HL-60 (cell line): ENCODE results near the gene CLDN1.

ENCODE experiments used
- DNase-seq, 2 experiments: peaks; one replicate each; pipeline ENCODE4 v3.0.0-alpha.2; 2010 to 2020; ENCODE audit warnings: low read depth in 1 of 2, low spot score in 1 of 2
- H3K27ac ChIP-seq: fragments of 250-450 bp; sonication (Bioruptor Pico); replicated peaks from 2 replicates; pipeline ENCODE4 v1.5.1; 2020; ENCODE audit warnings: mild to moderate bottlenecking, moderate library complexity
- H3K27me3 ChIP-seq: fragments of 250-450 bp; sonication (Bioruptor Pico); 2 replicates; pipeline ENCODE4 v1.5.1; 2021; ENCODE audit warnings: mild to moderate bottlenecking, moderate library complexity; ENCODE audit not compliant: insufficient read depth, poor library complexity, severe bottlenecking
- H3K4me3 ChIP-seq: replicated peaks from 2 replicates; pipeline ENCODE4 v1.5.1; 2011; ENCODE audit warnings: mild to moderate bottlenecking, control low read depth, low read length; ENCODE audit not compliant: insufficient read depth
- GABPA ChIP-seq: IDR thresholded peaks from 2 replicates; pipeline ENCODE4 v1.6.1; 2012; ENCODE audit warnings: low read depth
- POLR2AphosphoS5 ChIP-seq: IDR thresholded peaks from 2 replicates; pipeline ENCODE4 v1.6.1; 2012; ENCODE audit warnings: low read depth
- REST ChIP-seq: IDR thresholded peaks from 2 replicates; pipeline ENCODE4 v1.6.1; 2012; ENCODE audit warnings: low read depth; ENCODE audit not compliant: insufficient replicate concordance
- SPI1 ChIP-seq: IDR thresholded peaks from 2 replicates; pipeline ENCODE4 v1.6.1; 2012; ENCODE audit warnings: low read depth, mild to moderate bottlenecking, borderline replicate concordance
- TF ChIP-seq, protein P1 (sequence below): IDR thresholded peaks from one replicate; pipeline ENCODE4 v1.5.1; 2011; ENCODE audit warnings: low read length, control low read depth, inconsistent platforms; ENCODE audit not compliant: insufficient read depth

The CLDN1 gene

DNA sequence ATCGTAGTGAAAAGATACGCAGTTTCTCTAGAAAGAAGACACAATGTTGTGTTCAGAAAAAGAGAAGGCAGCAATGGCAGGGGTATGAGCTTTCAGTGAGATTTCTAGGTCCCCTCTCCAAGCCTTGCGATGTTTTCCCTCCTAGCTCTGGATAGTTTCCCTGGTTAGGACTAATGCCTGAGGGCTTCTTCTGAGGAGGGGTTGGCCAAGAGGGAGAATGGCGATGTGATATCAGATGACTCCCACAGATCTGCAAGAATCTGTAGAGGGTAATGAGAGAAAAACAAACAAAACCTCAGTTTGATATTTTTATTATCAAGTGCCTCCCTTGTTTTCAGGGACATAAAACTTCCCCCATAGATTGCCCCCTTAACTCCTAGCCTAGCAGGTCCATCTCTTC is 4.1 kb upstream of the CLDN1 start:
- Histone ChIP-seq H3K4me3 (no peak overlapping the region), H3K27ac (no peak overlapping the region), H3K27me3 (peaks cover 5% of the 10 kb centered on the region)
- TF ChIP-seq POLR2AphosphoS5, result no peak
- TF ChIP-seq, protein P1, sequence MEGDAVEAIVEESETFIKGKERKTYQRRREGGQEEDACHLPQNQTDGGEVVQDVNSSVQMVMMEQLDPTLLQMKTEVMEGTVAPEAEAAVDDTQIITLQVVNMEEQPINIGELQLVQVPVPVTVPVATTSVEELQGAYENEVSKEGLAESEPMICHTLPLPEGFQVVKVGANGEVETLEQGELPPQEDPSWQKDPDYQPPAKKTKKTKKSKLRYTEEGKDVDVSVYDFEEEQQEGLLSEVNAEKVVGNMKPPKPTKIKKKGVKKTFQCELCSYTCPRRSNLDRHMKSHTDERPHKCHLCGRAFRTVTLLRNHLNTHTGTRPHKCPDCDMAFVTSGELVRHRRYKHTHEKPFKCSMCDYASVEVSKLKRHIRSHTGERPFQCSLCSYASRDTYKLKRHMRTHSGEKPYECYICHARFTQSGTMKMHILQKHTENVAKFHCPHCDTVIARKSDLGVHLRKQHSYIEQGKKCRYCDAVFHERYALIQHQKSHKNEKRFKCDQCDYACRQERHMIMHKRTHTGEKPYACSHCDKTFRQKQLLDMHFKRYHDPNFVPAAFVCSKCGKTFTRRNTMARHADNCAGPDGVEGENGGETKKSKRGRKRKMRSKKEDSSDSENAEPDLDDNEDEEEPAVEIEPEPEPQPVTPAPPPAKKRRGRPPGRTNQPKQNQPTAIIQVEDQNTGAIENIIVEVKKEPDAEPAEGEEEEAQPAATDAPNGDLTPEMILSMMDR, result no peak
- no peak for TF ChIP-seq SPI1
- no peak for TF ChIP-seq REST
- TF ChIP-seq GABPA, result no peak
- DNase-seq, result no peak

DNA sequence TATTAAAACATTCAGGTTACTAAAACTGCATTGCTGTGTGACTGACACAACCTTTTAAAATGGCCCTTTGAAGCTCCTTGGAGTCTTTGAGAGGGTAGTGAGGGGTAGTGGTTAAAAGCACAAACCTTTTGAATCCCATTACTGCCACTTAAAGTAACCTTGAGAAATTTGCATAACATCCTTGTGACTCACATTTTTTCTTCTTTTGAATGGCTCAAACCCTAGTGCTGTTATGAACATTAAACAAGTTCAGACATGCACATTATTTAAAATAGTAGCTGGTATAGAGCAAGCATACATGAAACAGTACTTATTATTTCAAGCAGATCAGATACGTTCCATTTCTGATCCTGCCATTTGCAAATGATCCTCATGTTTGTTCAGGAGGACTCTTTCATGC is 3.7 kb upstream of the CLDN1 start:
- TF ChIP-seq REST (no peak), SPI1 (no peak), POLR2AphosphoS5 (no peak), GABPA (no peak)
- TF ChIP-seq, protein P1, result no peak
- H3K4me3 ChIP-seq, result no peak overlapping the region

DNA sequence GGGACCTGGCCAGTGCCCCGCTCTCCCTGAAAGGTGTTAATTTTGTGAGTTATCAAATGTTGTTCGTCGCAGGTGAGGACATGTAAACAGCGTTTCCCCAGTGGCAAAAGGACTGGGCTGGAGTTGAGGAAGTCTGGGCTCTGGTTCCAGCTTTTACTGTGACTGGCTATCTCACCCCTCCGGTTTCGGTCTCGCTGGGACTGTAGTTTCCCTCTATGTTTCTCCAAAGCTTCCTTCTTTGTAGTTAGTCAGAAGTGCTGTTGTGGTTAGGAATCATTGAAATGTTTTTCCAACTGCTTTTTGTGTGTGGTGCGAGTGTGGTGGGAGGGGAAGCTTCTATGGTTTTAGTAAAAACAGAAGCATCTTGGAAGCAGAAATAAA is 990 bp upstream of the CLDN1 start:
- no peak overlapping the region for H3K27ac ChIP-seq

More for the DNA sequence above, 3.7 kb upstream of the CLDN1 start:
- DNase-seq, result no peak
- Histone ChIP-seq H3K27me3 (peaks cover 8% of the 10 kb centered on the region), H3K27ac (no peak overlapping the region)

More for the DNA sequence above, 990 bp upstream of the CLDN1 start:
- DNase-seq, result peak in 1 of 2 experiments; percentile 27
- Histone ChIP-seq H3K4me3 (peak overlapping the region; percentile 15; the same call in 1 of the 2 replicates), H3K27me3 (peaks cover 12% of the 10 kb centered on the region)
- TF ChIP-seq POLR2AphosphoS5 (no peak), REST (no peak), SPI1 (no peak), GABPA (no peak)
- TF ChIP-seq, protein P1, result no peak
